GM18867 (cell line): ENCODE results near the gene ALDH5A1.

Source experiments
- ATAC-seq: cut with Tn5 transposase; IDR thresholded peaks from one replicate; pipeline ENCODE4 v1.9.1; 2021; ENCODE audit warnings: mild to moderate bottlenecking, moderate library complexity; ENCODE audit not compliant: unreplicated experiment

ALDH5A1 gene

GRCh38 chr6:24522228-24523176 is 27.7 kb downstream of the ALDH5A1 start:
- ATAC-seq, result peak; percentile 30

- ATAC-seq, result no peak
Measured at GRCh38 chr6:24524329-24524728, 29.6 kb downstream of the ALDH5A1 start.

GRCh38 chr6:24524805-24525204 is 30.0 kb downstream of the ALDH5A1 start:
- ATAC-seq, result no peak

GRCh38 chr6:24529985-24530384 is 35.2 kb downstream of the ALDH5A1 start:
- no peak for ATAC-seq

- ATAC-seq, result no peak
Measured at GRCh38 chr6:24534329-24534728, 39.6 kb downstream of the ALDH5A1 start.

GRCh38 chr6:24535210-24535609 is 40.4 kb downstream of the ALDH5A1 start:
- ATAC-seq, result no peak

- ATAC-seq, result no peak
Measured at GRCh38 chr6:24536466-24536865, 41.7 kb downstream of the ALDH5A1 start.

GRCh38 chr6:24537082-24537699 is 42.4 kb downstream of the ALDH5A1 start:
- ATAC-seq, result no peak

- ATAC-seq, result no peak
Measured at GRCh38 chr6:24537771-24538385, 43.1 kb downstream of the ALDH5A1 start.

GRCh38 chr6:24539416-24539815 is 44.6 kb downstream of the ALDH5A1 start:
- no peak for ATAC-seq

GRCh38 chr6:24540197-24540596 is 45.4 kb downstream of the ALDH5A1 start:
- ATAC-seq, result no peak

- no peak for ATAC-seq
Measured at GRCh38 chr6:24543683-24544082, 48.9 kb downstream of the ALDH5A1 start.

- no peak for ATAC-seq
Measured at GRCh38 chr6:24545183-24545582, 50.4 kb downstream of the ALDH5A1 start.

GRCh38 chr6:24545691-24546090 is 50.9 kb downstream of the ALDH5A1 start:
- no peak for ATAC-seq

GRCh38 chr6:24546439-24546838 is 51.7 kb downstream of the ALDH5A1 start:
- no peak for ATAC-seq

GRCh38 chr6:24547243-24547642 is 52.5 kb downstream of the ALDH5A1 start:
- ATAC-seq, result no peak

GRCh38 chr6:24549158-24549557 is 54.4 kb downstream of the ALDH5A1 start:
- no peak for ATAC-seq

GRCh38 chr6:24549674-24550353 is 55.0 kb downstream of the ALDH5A1 start:
- no peak for ATAC-seq

- no peak for ATAC-seq
Measured at GRCh38 chr6:24551139-24551538, 56.4 kb downstream of the ALDH5A1 start.

GRCh38 chr6:24554474-24554873 is 59.7 kb downstream of the ALDH5A1 start:
- ATAC-seq, result no peak

- no peak for ATAC-seq
Measured at GRCh38 chr6:24558516-24558915, 63.7 kb downstream of the ALDH5A1 start.
